Immature natural killer cell (primary cell): Measurements from ENCODE around the gene PER2. TPM values are rescaled to one million over a fixed set of nuclear protein-coding genes. Genes with fewer than 3 reads are reported as not detected.
A peak's percentile ranks its signal among the peaks of the same experiment; 100 is the strongest.

Experiments
- DNase-seq, 3 donors: peaks; one replicate each; pipeline ENCODE4 v3.0.0; 2022; ENCODE audit warnings: mixed read lengths in 1 of 3
- H3K27ac Mint-ChIP-seq, 6 donors: one replicate each; pipeline ENCODE4 v1.8.0; 2020; ENCODE audit warnings: mixed read lengths in 6 of 6, mild to moderate bottlenecking in 5 of 6, inconsistent platforms in 4 of 6, moderate library complexity in 3 of 6
- H3K27me3 Mint-ChIP-seq, 3 donors: one replicate each; pipeline ENCODE4 v1.8.0; 2020 to 2021; ENCODE audit warnings: low read depth in 3 of 3, mild to moderate bottlenecking in 3 of 3, mixed read lengths in 3 of 3, moderate library complexity in 3 of 3, inconsistent platforms in 1 of 3
- H3K36me3 Mint-ChIP-seq, 3 donors: one replicate each; pipeline ENCODE4 v1.8.0; 2020; ENCODE audit warnings: mixed read lengths in 3 of 3, inconsistent platforms in 2 of 3, mild to moderate bottlenecking in 2 of 3
- H3K4me1 Mint-ChIP-seq, 2 donors: one replicate each; pipeline ENCODE4 v1.8.0; 2020; ENCODE audit warnings: inconsistent platforms in 2 of 2, mild to moderate bottlenecking in 2 of 2, mixed read lengths in 2 of 2, moderate library complexity in 1 of 2
- H3K4me3 Mint-ChIP-seq, 5 donors: one replicate each; pipeline ENCODE4 v1.8.0; 2020; ENCODE audit warnings: mild to moderate bottlenecking in 5 of 5, mixed read lengths in 5 of 5, inconsistent platforms in 3 of 5, moderate library complexity in 3 of 5
- H3K9me3 Mint-ChIP-seq, 6 donors: one replicate each; pipeline ENCODE4 v1.8.0; 2020; ENCODE audit warnings: mild to moderate bottlenecking in 6 of 6, mixed read lengths in 6 of 6, inconsistent platforms in 4 of 6, moderate library complexity in 3 of 6
- polyA plus RNA-seq, 3 donors: library from polyadenylated mRNA; unstranded; fragments of 300-500 nt; fragmentation: Illumina TruSeq; gene quantifications; one replicate each; pipeline ENCODE4 v1.2.3, GENCODE V29; 2021

Gene PER2
- polyA plus RNA-seq, 3 donors from 2014 or later: 1.0 to 8.5 (median 7.2) TPM

DNA sequence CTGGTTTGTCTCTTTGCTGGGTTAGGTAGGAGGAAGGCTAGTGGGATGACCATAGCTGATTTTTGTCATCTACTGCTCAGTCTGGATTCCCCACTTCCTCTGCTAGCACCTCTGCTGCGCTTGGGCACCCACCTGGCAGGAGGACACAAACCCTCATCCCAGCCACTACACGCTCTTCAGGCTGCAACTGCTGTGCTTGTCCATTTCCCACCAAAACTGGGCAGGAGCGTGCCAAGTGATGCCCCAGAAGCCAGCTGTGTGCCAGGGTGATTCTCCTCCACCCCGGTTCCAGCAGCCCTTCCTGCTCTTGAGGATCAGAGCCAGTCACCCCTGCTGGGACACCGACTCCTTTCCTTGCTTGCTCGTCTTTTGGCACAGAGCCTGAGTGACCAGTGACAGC lies 15.7 kb upstream of the PER2 start:
- Mint-ChIP-seq H3K4me1 (no peaks in the 10 kb centered on the region), H3K27ac (no peak overlapping the region), H3K36me3 (no peaks in the 10 kb centered on the region), H3K4me3 (no peak overlapping the region), H3K9me3 (no peaks in the 10 kb centered on the region), H3K27me3 (peaks cover 0 to 5% (median 2%) of the 10 kb centered on the region in 3 donors)
- DNase-seq: no peak

DNA sequence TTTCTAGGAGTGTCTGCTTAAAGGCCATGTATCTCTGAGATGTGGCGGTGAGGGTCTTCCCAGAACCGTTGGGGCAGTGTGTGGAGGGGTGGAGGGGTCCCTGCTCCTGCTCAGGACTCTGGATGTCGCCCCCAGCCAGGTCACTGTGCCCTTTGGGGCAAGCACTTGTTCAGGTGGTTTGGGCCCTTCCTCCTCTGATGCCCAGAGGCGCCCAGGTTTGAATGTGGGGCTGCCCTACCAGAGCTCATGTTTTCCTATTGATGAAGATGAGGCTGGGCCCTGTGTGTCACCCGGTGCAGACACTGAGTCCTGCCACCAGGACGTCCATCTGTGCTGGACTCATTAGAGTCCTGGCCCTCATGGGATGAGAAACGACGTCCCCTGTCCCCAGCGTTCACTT lies 14.3 kb upstream of the PER2 start:
- Mint-ChIP-seq H3K4me1 (no peaks in the 10 kb centered on the region), H3K4me3 (no peak overlapping the region), H3K27me3 (peaks cover 2 to 5% (median 3%) of the 10 kb centered on the region in 3 donors), H3K27ac (no peak overlapping the region), H3K9me3 (no peaks in the 10 kb centered on the region), H3K36me3 (no peaks in the 10 kb centered on the region)
- DNase-seq: no peak

DNA sequence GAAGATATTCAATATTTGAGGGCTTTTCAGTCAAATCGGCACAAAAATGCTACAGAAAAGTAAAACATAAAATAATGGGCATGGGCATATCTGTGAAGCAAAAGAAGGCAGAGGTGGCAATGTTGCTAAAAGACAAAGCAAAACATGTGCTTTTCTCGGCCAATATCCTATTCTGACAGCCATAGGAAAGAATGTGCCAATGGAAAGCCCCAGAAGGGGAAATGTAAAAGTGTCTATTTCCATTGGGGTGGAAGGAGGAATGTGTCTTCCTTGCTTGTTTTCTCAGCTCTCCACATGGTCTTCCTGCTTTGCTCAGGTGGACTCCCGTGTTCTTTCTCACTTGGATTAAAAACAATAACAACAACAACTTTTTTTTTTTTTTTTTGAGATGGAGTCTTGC lies 13.7 kb upstream of the PER2 start:
- no peak for DNase-seq
- H3K4me3 Mint-ChIP-seq: no peak overlapping the region
- H3K27me3 Mint-ChIP-seq: peaks cover 2 to 5% (median 3%) of the 10 kb centered on the region in 3 donors
- no peaks in the 10 kb centered on the region for H3K36me3 Mint-ChIP-seq
- no peaks in the 10 kb centered on the region for H3K9me3 Mint-ChIP-seq
- H3K27ac Mint-ChIP-seq: no peak overlapping the region
- no peaks in the 10 kb centered on the region for H3K4me1 Mint-ChIP-seq

DNA sequence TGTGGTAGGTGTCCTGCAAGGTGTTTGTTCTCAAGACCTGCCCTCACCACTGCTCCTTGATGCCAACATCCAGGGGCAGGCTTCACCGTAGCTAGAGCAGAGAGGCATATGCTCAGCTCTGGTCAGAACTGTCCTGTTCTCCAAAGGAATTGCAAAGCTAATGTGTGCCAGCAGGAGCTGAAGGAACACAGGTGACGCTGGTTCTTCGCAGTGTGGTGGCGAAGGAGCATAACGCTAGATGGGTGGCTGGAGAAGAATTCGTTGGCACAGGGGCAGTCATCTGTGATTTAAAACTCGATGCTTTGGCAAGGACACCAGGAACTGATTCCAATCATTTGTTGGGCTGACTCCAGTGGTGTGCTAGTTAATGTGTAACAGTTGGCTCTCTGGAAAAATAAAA lies 11.4 kb upstream of the PER2 start:
- H3K4me1 Mint-ChIP-seq: no peaks in the 10 kb centered on the region
- DNase-seq: no peak
- no peak overlapping the region for H3K4me3 Mint-ChIP-seq
- peaks cover 2 to 5% (median 2%) of the 10 kb centered on the region in 3 donors for H3K27me3 Mint-ChIP-seq
- peaks cover 0 to 4% (median 0%) of the 10 kb centered on the region in 3 donors for H3K36me3 Mint-ChIP-seq
- no peaks in the 10 kb centered on the region for H3K9me3 Mint-ChIP-seq
- no peak overlapping the region for H3K27ac Mint-ChIP-seq

DNA sequence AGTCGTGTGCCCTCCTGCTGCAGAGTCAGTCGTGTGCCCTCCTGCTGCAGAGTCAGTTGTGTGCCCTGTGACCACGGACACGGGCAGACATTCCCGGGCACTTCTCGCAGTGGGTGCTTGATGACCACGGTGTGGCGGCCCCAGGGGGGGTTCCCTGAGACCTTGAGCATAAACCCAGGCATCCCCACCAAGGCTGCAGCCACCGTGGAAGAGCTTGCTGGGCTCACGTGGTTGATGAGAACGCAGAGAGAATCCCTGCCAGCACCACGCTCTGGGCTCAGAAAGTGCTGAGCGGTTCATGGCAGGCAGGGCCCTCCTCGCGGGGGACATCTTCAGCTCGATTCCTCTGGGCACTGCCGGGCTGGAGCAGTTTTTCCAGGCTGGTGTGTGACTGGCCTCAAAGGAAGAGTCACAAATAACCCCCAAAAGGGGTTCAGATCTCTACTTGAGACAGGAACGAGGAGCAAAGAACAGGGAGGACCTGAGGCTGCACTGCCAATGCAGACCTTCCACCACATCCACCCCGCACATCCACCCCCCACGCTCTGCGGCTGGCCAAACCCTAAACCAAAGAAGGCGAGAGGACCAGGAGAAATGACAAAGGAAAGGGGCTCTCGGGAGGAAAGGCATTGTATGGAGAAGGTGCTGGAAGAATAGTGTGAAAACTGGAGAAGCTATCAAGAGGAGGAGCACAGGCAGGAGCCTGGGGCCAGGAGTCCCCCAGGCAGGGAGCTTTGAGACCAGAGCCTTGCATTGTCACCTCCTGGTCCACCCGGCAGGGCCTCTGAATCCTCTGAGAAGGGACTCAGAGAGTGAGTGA lies 8.4 kb upstream of the PER2 start:
- Mint-ChIP-seq H3K4me3 (no peak overlapping the region), H3K4me1 (no peaks in the 10 kb centered on the region), H3K9me3 (no peaks in the 10 kb centered on the region), H3K27me3 (peaks cover 2 to 5% (median 2%) of the 10 kb centered on the region in 3 donors), H3K27ac (no peak overlapping the region), H3K36me3 (peaks cover 0 to 4% (median 0%) of the 10 kb centered on the region in 3 donors)
- no peak for DNase-seq

DNA sequence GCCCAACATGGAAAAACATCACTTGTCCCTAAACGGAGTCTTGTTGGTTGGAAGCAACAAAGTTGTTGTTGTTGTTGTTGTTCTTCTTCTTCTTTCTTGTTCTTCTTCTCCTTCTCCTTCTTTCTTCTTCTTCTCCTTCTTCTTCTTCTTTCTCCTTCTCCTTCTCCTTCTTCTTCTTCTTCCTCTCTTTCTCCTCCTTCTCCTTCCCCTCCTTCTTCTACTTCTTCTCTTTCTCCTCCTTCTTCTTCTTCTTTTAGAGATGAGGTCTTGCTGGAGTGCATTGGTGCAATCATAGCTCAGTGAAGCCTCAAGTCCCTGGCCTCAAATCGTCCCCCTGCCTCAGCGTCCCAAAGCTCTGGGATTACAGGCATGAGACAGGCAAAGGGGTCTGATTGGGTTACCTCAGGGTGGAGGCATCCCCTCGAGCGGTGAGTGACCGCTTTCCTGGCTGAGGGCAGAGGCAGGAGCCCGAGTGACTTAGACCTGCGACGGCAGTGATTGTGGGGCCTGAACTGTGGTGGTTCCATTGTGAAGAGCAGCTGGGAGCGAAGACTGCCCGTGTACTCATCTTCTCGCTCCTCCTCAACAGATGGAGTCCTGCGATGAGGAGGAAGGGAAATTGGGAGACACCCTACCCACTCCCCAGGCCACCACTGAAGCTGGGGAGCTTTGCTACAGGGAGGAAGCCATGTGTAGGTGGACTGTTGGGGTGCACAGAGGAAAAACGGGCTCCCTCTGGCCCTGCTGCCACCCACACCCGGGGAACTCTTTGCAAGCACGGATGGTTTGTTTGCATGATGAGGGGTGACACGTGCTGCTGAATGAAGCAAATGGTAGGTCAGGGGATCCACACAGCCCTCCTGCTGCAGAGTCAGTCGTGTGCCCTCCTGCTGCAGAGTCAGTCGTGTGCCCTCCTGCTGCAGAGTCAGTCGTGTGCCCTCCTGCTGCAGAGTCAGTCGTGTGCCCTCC lies 7.0 kb upstream of the PER2 start:
- H3K4me3 Mint-ChIP-seq: no peak overlapping the region
- peaks cover 5 to 6% of the 10 kb centered on the region in 2 donors for H3K4me1 Mint-ChIP-seq
- peaks cover 0 to 4% (median 0%) of the 10 kb centered on the region in 3 donors for H3K36me3 Mint-ChIP-seq
- H3K27me3 Mint-ChIP-seq: peaks cover 2 to 8% (median 4%) of the 10 kb centered on the region in 3 donors
- DNase-seq: no peak
- no peaks in the 10 kb centered on the region for H3K9me3 Mint-ChIP-seq
- H3K27ac Mint-ChIP-seq: no peak overlapping the region

DNA sequence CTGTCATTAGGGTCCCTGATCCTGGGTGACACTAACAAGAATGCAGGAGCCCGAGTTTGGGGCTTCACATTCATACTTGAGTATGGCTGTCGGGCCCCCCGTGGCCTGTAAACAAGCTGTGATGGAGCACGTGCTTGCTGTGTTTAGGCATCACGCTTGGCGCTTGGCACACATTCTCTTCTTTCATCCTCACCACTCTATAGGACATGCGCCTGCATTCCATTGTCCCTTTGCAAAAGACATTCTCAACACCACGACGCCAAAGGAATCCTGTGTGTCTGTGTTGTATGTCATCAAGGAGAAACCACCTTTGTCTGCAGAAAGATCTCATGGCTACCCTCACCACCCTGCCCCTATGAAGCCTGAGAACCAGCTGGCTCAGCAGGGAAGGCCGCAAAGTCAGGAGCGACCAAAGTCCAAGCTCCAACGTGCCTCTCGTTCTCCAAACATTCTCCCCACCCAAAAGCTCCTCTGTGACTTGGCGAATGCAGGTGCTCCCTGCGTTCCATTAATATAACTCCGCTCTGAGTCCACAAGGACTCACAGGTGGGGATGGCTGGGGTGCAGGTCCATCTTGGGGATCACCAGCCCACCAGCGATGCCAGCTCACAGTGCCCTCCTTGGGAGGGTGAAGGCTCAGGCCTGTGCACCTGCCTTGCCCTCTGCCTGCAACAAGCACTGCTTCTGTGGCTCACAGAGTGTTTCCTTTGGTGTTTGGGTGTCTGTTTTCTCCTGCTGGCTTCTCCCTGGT lies 6.2 kb upstream of the PER2 start:
- Mint-ChIP-seq H3K27ac (no peak overlapping the region), H3K9me3 (no peaks in the 10 kb centered on the region), H3K4me3 (no peak overlapping the region), H3K36me3 (peaks cover 0 to 4% (median 0%) of the 10 kb centered on the region in 3 donors), H3K4me1 (peaks cover 13 to 15% of the 10 kb centered on the region in 2 donors), H3K27me3 (peaks cover 8 to 14% (median 11%) of the 10 kb centered on the region in 3 donors)
- DNase-seq: no peak

DNA sequence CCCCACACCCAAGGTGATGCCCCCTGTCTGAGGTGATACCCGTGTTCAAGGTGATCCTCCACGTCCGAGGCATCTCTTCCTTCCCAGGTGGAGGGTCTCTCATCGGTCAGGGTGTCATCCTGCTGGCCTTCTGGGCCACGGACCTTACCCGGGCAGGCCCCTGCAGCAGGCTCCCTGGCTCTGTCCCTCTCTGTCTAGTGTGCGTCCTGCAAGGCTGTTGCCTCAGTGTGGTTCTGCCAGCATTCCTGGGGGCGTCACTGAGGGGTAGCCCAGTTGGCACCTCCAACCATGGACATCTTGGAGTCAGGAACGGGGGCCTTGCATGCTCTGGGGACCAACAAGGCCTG lies 5.6 kb upstream of the PER2 start:
- DNase-seq: no peak
- Mint-ChIP-seq H3K27ac (no peak overlapping the region), H3K36me3 (peaks cover 0 to 4% (median 0%) of the 10 kb centered on the region in 3 donors)

DNA sequence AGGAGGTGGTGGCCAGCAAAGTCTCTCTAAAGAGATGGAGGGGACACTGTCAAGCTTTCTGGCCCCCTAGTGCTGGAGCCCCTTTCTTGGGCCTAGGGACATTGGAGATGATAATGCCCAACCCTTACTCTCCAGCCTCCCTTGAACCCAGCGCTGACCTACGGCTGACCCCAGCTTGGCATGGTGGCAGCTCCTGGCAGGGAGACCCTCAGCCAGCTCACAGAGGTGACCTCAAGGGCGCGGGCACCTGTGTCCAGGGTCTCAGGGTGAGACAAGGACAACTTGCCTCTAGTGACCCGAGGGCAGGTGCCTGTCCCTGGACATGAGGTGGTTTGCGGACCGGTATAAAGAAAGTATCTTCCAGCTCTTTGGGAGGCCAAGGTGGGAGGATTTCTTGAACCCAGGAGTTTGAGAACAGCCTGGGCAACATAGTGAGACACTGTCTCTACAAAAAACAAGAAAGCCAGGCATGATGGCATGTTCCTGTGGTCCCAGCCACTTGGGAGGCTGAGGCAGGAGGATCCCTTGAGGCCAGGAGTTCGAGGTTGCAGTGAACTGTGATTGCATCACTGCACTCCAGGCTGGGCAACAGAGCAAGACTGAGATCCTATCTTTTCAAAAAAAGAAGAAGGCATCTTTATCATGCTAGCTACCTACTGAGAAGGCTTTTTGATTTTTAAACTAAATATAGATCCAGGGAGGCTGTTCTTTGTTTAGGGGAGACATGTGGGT lies 3.3 kb upstream of the PER2 start:
- Mint-ChIP-seq H3K9me3 (no peaks in the 10 kb centered on the region), H3K27me3 (peaks cover 18 to 20% (median 20%) of the 10 kb centered on the region in 3 donors), H3K4me3 (no peak overlapping the region), H3K36me3 (peaks cover 0 to 4% (median 0%) of the 10 kb centered on the region in 3 donors), H3K4me1 (peaks cover 33 to 35% of the 10 kb centered on the region in 2 donors), H3K27ac (peak overlapping the region in 5 of 6 donors; percentile 12 to 73 (median 51))
- no peak for DNase-seq

More for the DNA sequence above, 5.6 kb upstream of the PER2 start:
- no peaks in the 10 kb centered on the region for H3K9me3 Mint-ChIP-seq
- H3K27me3 Mint-ChIP-seq: peaks cover 14 to 18% (median 15%) of the 10 kb centered on the region in 3 donors
- no peak overlapping the region for H3K4me3 Mint-ChIP-seq
- peaks cover 18 to 20% of the 10 kb centered on the region in 2 donors for H3K4me1 Mint-ChIP-seq

DNA sequence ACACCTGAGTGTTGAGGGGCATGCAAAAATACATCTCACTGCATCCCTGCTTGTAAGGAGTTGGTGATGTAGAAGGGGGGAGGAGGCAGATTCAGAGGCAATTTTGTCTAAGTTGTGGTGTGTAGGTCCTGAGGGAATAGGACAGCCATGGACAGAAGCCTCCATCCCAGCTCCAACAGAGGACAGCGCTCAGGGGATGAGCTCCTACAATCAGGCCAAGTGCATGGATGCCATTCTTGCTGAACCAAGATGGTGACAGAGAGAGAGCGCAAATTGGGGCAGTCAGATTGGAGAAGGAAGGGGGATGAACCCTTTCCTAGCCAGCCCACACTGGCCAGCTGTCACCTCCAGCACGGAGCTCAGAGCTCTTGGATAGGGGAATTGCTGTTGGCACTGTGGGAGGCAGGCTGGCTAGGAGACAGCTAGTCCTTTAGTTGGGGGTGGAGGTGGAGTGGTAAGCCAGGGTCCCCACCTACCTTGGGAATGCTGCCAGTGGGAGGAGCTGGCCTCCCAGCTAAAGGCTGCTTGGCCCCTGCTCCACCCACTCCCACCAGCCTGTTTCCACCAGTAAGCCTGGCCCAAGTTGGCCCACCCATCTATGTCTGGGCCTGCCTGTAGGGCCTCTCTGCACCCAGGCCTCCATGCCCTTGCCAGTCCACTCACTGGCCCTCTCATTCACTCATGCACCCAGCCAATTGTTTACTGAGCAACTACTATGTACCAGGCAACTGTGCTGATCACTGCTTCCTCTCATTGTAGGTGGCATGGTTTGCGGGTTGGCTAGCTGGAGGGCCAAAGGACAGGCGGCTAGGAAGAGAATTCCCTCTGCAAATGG lies 2.5 kb upstream of the PER2 start:
- Mint-ChIP-seq H3K27ac (peak overlapping the region; percentile 96 to 100 (median 98)), H3K4me1 (peaks cover 37% of the 10 kb centered on the region in 2 donors), H3K9me3 (no peaks in the 10 kb centered on the region), H3K27me3 (peaks cover 18 to 22% (median 20%) of the 10 kb centered on the region in 3 donors), H3K4me3 (peak overlapping the region in 4 of 5 donors; percentile 82 to 92 (median 91)), H3K36me3 (peaks cover 0 to 4% (median 0%) of the 10 kb centered on the region in 3 donors)
- DNase-seq: no peak

DNA sequence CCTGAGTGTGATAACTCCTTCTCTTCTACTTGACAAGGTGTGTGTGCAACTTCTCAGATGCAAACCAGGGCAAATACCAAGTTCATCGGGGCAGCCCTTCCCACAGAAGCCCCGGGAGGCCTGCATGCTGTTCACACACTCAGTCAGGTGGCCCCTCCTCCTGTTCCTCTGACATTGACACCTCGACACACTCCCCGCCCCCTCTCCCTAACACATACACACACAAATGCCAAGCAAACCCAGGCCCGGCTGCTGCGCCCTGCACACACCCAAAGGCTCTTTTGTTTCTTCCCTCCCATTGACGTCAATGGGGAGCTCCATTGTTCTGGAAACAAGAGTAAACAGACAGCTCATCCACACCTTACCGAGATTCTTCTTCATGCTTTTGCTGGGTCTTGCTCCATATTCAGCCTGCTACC lies 1.7 kb upstream of the PER2 start:
- no peaks in the 10 kb centered on the region for H3K9me3 Mint-ChIP-seq
- peak; percentile 85 to 89 (median 85) for DNase-seq
- H3K4me3 Mint-ChIP-seq: peak overlapping the region; percentile 82 to 94 (median 91)
- H3K27ac Mint-ChIP-seq: peak overlapping the region; percentile 96 to 100 (median 98)
- peaks cover 0 to 2% (median 0%) of the 10 kb centered on the region in 3 donors for H3K36me3 Mint-ChIP-seq
- H3K27me3 Mint-ChIP-seq: peaks cover 16 to 22% (median 20%) of the 10 kb centered on the region in 3 donors
- H3K4me1 Mint-ChIP-seq: peaks cover 37% of the 10 kb centered on the region in 2 donors

DNA sequence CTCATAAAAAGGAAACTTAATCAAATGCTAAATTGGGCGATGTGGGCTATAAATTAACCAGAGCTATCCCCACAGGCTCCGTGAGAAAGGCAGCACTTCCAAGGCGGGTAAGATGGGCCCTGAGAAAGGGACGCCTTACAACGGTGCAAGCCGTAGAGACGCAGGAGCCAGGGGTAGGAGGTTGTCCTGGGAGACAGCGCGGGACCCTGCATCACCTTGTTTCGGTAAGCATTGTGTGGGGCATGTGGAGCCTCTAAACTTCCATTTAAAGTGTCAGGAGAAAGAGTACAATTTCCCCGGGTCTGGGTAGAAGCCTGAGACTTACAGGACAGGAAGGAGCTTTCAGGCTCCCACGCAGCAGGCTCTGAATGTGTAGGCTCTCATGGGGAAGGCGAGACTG lies 1.2 kb upstream of the PER2 start:
- no peak for DNase-seq
- Mint-ChIP-seq H3K27me3 (peaks cover 16 to 22% (median 20%) of the 10 kb centered on the region in 3 donors), H3K4me1 (peaks cover 37% of the 10 kb centered on the region in 2 donors), H3K9me3 (no peaks in the 10 kb centered on the region), H3K36me3 (no peaks in the 10 kb centered on the region), H3K4me3 (peak overlapping the region; percentile 82 to 94 (median 91)), H3K27ac (peak overlapping the region; percentile 96 to 100 (median 98))
